Small intestine (tissue), 7 donors: ENCODE measurements around the gene TMCC1. TPM values are rescaled to one million over a fixed set of nuclear protein-coding genes. Genes with fewer than 3 reads are reported as not detected.

ENCODE experiments used
- DNase-seq, 2 donors: peaks; one replicate each; pipeline versions ENCODE4 v3.0.0 to v3.0.0-alpha.2; 2013
- FAIRE-seq: peaks from 2 replicates; lab custom pipeline; 2012; peaks lifted over from hg19 to GRCh38; lab: Jason Lieb, UNC
- H3K27ac ChIP-seq, 3 donors: one replicate each; pipeline ENCODE4 v1.5.1; 2013; ENCODE audit warnings: low read length in 2 of 3, mild to moderate bottlenecking in 2 of 3, control low read depth in 1 of 3, inconsistent platforms in 1 of 3, low read depth in 1 of 3, moderate library complexity in 1 of 3
- H3K27me3 ChIP-seq, 3 donors: one replicate each; pipeline ENCODE4 v1.6.1; 2013; ENCODE audit warnings: low read length in 3 of 3, inconsistent platforms in 1 of 3; ENCODE audit not compliant: control insufficient read depth in 3 of 3, insufficient read depth in 3 of 3
- H3K36me3 ChIP-seq, 3 donors: one replicate each; pipeline ENCODE4 v1.6.1; 2013; ENCODE audit warnings: low read length in 3 of 3, inconsistent platforms in 1 of 3, low read depth in 1 of 3, mild to moderate bottlenecking in 1 of 3, moderate library complexity in 1 of 3; ENCODE audit not compliant: control insufficient read depth in 3 of 3, insufficient read depth in 2 of 3
- H3K4me1 ChIP-seq, 3 donors: one replicate each; pipeline ENCODE4 v1.6.1; 2013; ENCODE audit warnings: low read length in 2 of 3, inconsistent platforms in 1 of 3, low read depth in 1 of 3, mild to moderate bottlenecking in 1 of 3, moderate library complexity in 1 of 3; ENCODE audit not compliant: control insufficient read depth in 3 of 3, insufficient read depth in 2 of 3
- H3K4me3 ChIP-seq, 3 donors: one replicate each; pipeline ENCODE4 v1.5.1; 2013; ENCODE audit warnings: low read length in 3 of 3, control low read depth in 1 of 3, inconsistent platforms in 1 of 3, low read depth in 1 of 3, mild to moderate bottlenecking in 1 of 3, moderate library complexity in 1 of 3
- H3K9me3 ChIP-seq, 2 donors: one replicate each; pipeline ENCODE4 v1.6.1; 2013; ENCODE audit warnings: low read depth in 1 of 2, low read length in 1 of 2; ENCODE audit not compliant: control insufficient read depth in 2 of 2, insufficient read depth in 1 of 2
- WGBS, 3 donors: extraction: QIAGEN DNeasy Blood & Tissue Kit; methylation state at CpG; one replicate each; pipeline ENCODE4 v1.1.7; 2013; 5-methylcytosine and 5-hydroxymethylcytosine counted together
- polyA plus RNA-seq, 4 donors: library from polyadenylated mRNA; stranded (reverse) in 3 of 4; unstranded in 1 of 4; fragments of 200-250 nt in 3 of 4; fragments of 120-200 nt in 1 of 4; gene quantifications; one replicate each; pipeline versions ENCODE4 v1.2.1 to v1.2.3, GENCODE V29; 2013
- donor health status: healthy with polysubstance abuse.
- donor health status: control.
- donor health status: control.
- donor health status: Bipolar disorder and iron deficiency.
- donor health status: healthy.

Gene TMCC1
- polyA plus RNA-seq, 4 donors = 5.4 to 16.4 (median 7.6) TPM

- Histone ChIP-seq H3K27me3 (no peaks in the 10 kb centered on the region), H3K27ac (peak overlapping the region; percentile 93 to 99 (median 97)), H3K36me3 (no peaks in the 10 kb centered on the region), H3K4me1 (peaks cover 0 to 36% (median 2%) of the 10 kb centered on the region in 3 donors), H3K4me3 (peak overlapping the region; percentile 61 to 78 (median 69)), H3K9me3 (no peaks in the 10 kb centered on the region)
- DNase-seq (peak; percentile 73 to 90), FAIRE-seq (no peak)
- 1 to 2% (median 1%) methylated on average over 38 of the region's 38 CpGs for WGBS, 3 donors
These were observed 266.0 kb downstream of the TMCC1 start for GRCh38 chr3:129627350-129628168.

GRCh38 chr3:129626744-129627349 lies 266.7 kb downstream of the TMCC1 start:
- Histone ChIP-seq H3K9me3 (no peaks in the 10 kb centered on the region), H3K36me3 (no peaks in the 10 kb centered on the region), H3K27ac (peak overlapping the region; percentile 93 to 99 (median 97)), H3K27me3 (no peaks in the 10 kb centered on the region), H3K4me3 (peak overlapping the region; percentile 61 to 78 (median 69)), H3K4me1 (peaks cover 0 to 39% (median 2%) of the 10 kb centered on the region in 3 donors)
- FAIRE-seq = no peak
- WGBS, 3 donors = 1% methylated on average over 23 to 49 of the region's 49 CpGs
- DNase-seq = peak; percentile 91 to 94

GRCh38 chr3:129625072-129625874 lies 268.2 kb downstream of the TMCC1 start:
- Histone ChIP-seq H3K4me3 (no peak overlapping the region), H3K9me3 (no peaks in the 10 kb centered on the region), H3K4me1 (peaks cover 0 to 39% (median 2%) of the 10 kb centered on the region in 3 donors), H3K36me3 (no peaks in the 10 kb centered on the region), H3K27ac (peak overlapping the region in 2 of 3 donors; percentile 74 to 97), H3K27me3 (no peaks in the 10 kb centered on the region)
- FAIRE-seq (no peak), DNase-seq (no peak)
- WGBS, 3 donors = 61 to 80% (median 71%) methylated on average over 11 to 12 of the region's 12 CpGs

- 76 to 89% (median 83%) methylated on average over 11 of the region's 11 CpGs for WGBS, 3 donors
- FAIRE-seq = no peak
- Histone ChIP-seq H3K4me3 (no peak overlapping the region), H3K36me3 (no peaks in the 10 kb centered on the region), H3K27me3 (no peaks in the 10 kb centered on the region), H3K4me1 (peaks cover 0 to 39% (median 2%) of the 10 kb centered on the region in 3 donors), H3K27ac (peak overlapping the region in 2 of 3 donors; percentile 0 to 74), H3K9me3 (no peaks in the 10 kb centered on the region)
- DNase-seq = no peak
These were observed 269.0 kb downstream of the TMCC1 start for GRCh38 chr3:129624347-129625071.

- FAIRE-seq (no peak), DNase-seq (peak in 1 of 2 donors; percentile 57)
- Histone ChIP-seq H3K36me3 (no peaks in the 10 kb centered on the region), H3K27me3 (no peaks in the 10 kb centered on the region), H3K27ac (peak overlapping the region in 2 of 3 donors; percentile 61 to 89), H3K4me1 (peaks cover 0 to 39% (median 2%) of the 10 kb centered on the region in 3 donors), H3K4me3 (no peak overlapping the region), H3K9me3 (no peaks in the 10 kb centered on the region)
- 58 to 81% (median 73%) methylated on average over 14 to 17 of the region's 17 CpGs for WGBS, 3 donors
These were observed 269.9 kb downstream of the TMCC1 start for GRCh38 chr3:129623447-129624118.

- no peak for FAIRE-seq
- Histone ChIP-seq H3K27ac (peak overlapping the region in 2 of 3 donors; percentile 61 to 89), H3K27me3 (no peaks in the 10 kb centered on the region), H3K9me3 (no peaks in the 10 kb centered on the region), H3K36me3 (no peaks in the 10 kb centered on the region), H3K4me3 (no peak overlapping the region), H3K4me1 (peaks cover 0 to 39% (median 2%) of the 10 kb centered on the region in 3 donors)
- DNase-seq = no peak
- 83 to 88% (median 87%) methylated on average over 8 to 10 of the region's 10 CpGs for WGBS, 3 donors
These were observed 270.6 kb downstream of the TMCC1 start for GRCh38 chr3:129622933-129623332.

- 59 to 89% (median 82%) methylated on average over 12 of the region's 12 CpGs for WGBS, 3 donors
- no peaks in the 10 kb centered on the region for H3K27me3 ChIP-seq
- FAIRE-seq (no peak), DNase-seq (no peak)
- no peak overlapping the region for H3K4me3 ChIP-seq
- peak overlapping the region in 1 of 3 donors; percentile 89 for H3K27ac ChIP-seq
- H3K9me3 ChIP-seq = no peaks in the 10 kb centered on the region
- no peaks in the 10 kb centered on the region for H3K36me3 ChIP-seq
- peaks cover 0 to 36% (median 2%) of the 10 kb centered on the region in 3 donors for H3K4me1 ChIP-seq
These were observed 271.2 kb downstream of the TMCC1 start for GRCh38 chr3:129622226-129622874.
